Measurements from ENCODE around the gene GALNTL6.

DNA sequence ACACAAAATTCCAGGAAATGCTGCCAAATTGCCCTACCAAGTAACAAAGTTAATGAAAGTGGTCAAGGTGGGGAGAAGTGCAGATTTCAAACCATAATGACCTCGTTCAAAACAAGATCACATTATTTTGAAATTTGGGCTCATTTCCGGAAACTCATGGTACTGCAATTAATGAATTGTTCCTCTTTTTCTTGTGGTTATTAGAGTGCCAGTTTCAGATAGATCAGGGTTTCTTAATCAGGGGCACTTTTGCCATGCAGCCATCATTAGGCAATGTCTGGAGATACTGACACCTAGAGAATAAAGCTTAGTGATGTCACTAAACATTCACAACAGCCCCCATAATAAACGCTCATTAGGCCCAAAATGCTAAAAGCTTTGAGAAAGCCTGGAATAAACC lies 973.9 kb downstream of the GALNTL6 start:
- TF ChIP-seq CTCF (conservative IDR thresholded peaks at IDR 0.05 in 1 of 2, IDR thresholded peaks at IDR 0.05 in 1 of 2; ENCODE audit: low read depth in 1 of 2, low read length in 2 of 2) (no peak), EZH2 (IDR thresholded peaks at IDR 0.05; ENCODE audit: low read length, missing control alignments) (no peak)
